Measurements from ENCODE around the gene LIN28A. TPM values are rescaled to one million over a fixed set of nuclear protein-coding genes. Genes with fewer than 3 reads are reported as not detected.
"Not testable (repeated sequence)": the region's sequence is repeated elsewhere in the genome, so short reads cannot be mapped to it uniquely, and the experiment has no call there.

Gene LIN28A
- total RNA-seq, 1 donor from 2014 or later = not detected

- TF ChIP-seq CTCF (IDR thresholded peaks at IDR 0.05) = no peak
- H3K4me3 Mint-ChIP-seq (ENCODE audit: unreplicated experiment) = no peak overlapping the region
These were observed 31.8 kb upstream of the LIN28A start for GRCh38 chr1:26378879-26379251.

GRCh38 chr1:26384076-26384475, 26.5 kb upstream of the LIN28A start:
- no peaks in the 10 kb centered on the region for H3K27me3 Mint-ChIP-seq (ENCODE audit: low read depth)
- no peak for DNase-seq (ENCODE audit: low spot score)
- no peak for TF ChIP-seq CTCF (IDR thresholded peaks at IDR 0.05)
- no peaks in the 10 kb centered on the region for H3K9me3 Mint-ChIP-seq (ENCODE audit: low read depth)
- H3K36me3 Mint-ChIP-seq (ENCODE audit: low read depth) = no peaks in the 10 kb centered on the region
- no peak overlapping the region for H3K27ac Mint-ChIP-seq (ENCODE audit: unreplicated experiment)
- no peak overlapping the region for H3K4me3 Mint-ChIP-seq (ENCODE audit: unreplicated experiment)
- H3K4me1 Mint-ChIP-seq (ENCODE audit: low read depth) = no peaks in the 10 kb centered on the region

More at GRCh38 chr1:26378879-26379251, 31.8 kb upstream of the LIN28A start:
- no peak for DNase-seq (ENCODE audit: low spot score)
- Mint-ChIP-seq H3K27me3 (ENCODE audit: low read depth) (no peaks in the 10 kb centered on the region), H3K36me3 (ENCODE audit: low read depth) (no peaks in the 10 kb centered on the region), H3K9me3 (ENCODE audit: low read depth) (peaks cover 3% of the 10 kb centered on the region), H3K27ac (ENCODE audit: unreplicated experiment) (no peak overlapping the region), H3K4me1 (ENCODE audit: low read depth) (peaks cover 26% of the 10 kb centered on the region)

- H3K9me3 Mint-ChIP-seq (ENCODE audit: low read depth); H3K27me3 Mint-ChIP-seq (ENCODE audit: low read depth); DNase-seq (ENCODE audit: low spot score); H3K36me3 Mint-ChIP-seq (ENCODE audit: low read depth); H3K4me3 Mint-ChIP-seq (ENCODE audit: unreplicated experiment); H3K4me1 Mint-ChIP-seq (ENCODE audit: low read depth); H3K27ac Mint-ChIP-seq (ENCODE audit: unreplicated experiment): not testable (repeated sequence)
These were observed 25.6 kb upstream of the LIN28A start for GRCh38 chr1:26385063-26385462.

- no peak for TF ChIP-seq CTCF (IDR thresholded peaks at IDR 0.05)
These were observed 23.2 kb upstream of the LIN28A start for GRCh38 chr1:26387447-26387846.

GRCh38 chr1:26388791-26389445, 21.7 kb upstream of the LIN28A start:
- Mint-ChIP-seq H3K27ac (ENCODE audit: unreplicated experiment) (no peak overlapping the region), H3K27me3 (ENCODE audit: low read depth) (peaks cover 1% of the 10 kb centered on the region), H3K4me1 (ENCODE audit: low read depth) (no peaks in the 10 kb centered on the region), H3K36me3 (ENCODE audit: low read depth) (no peaks in the 10 kb centered on the region), H3K4me3 (ENCODE audit: unreplicated experiment) (no peak overlapping the region), H3K9me3 (ENCODE audit: low read depth) (no peaks in the 10 kb centered on the region)
- no peak for TF ChIP-seq CTCF (IDR thresholded peaks at IDR 0.05)
- no peak for DNase-seq (ENCODE audit: low spot score)

More at GRCh38 chr1:26387447-26387846, 23.2 kb upstream of the LIN28A start:
- Mint-ChIP-seq H3K27me3 (ENCODE audit: low read depth) (peaks cover 1% of the 10 kb centered on the region), H3K9me3 (ENCODE audit: low read depth) (no peaks in the 10 kb centered on the region), H3K4me3 (ENCODE audit: unreplicated experiment) (no peak overlapping the region), H3K4me1 (ENCODE audit: low read depth) (no peaks in the 10 kb centered on the region), H3K36me3 (ENCODE audit: low read depth) (no peaks in the 10 kb centered on the region), H3K27ac (ENCODE audit: unreplicated experiment) (no peak overlapping the region)
- DNase-seq (ENCODE audit: low spot score) = no peak

GRCh38 chr1:26389604-26390247, 20.9 kb upstream of the LIN28A start:
- Mint-ChIP-seq H3K27me3 (ENCODE audit: low read depth) (peaks cover 1% of the 10 kb centered on the region), H3K4me1 (ENCODE audit: low read depth) (no peaks in the 10 kb centered on the region), H3K9me3 (ENCODE audit: low read depth) (no peaks in the 10 kb centered on the region), H3K27ac (ENCODE audit: unreplicated experiment) (no peak overlapping the region), H3K4me3 (ENCODE audit: unreplicated experiment) (no peak overlapping the region), H3K36me3 (ENCODE audit: low read depth) (no peaks in the 10 kb centered on the region)
- no peak for TF ChIP-seq CTCF (IDR thresholded peaks at IDR 0.05)
- DNase-seq (ENCODE audit: low spot score) = no peak
